Measurements from ENCODE around the gene EWSR1.

DNA sequence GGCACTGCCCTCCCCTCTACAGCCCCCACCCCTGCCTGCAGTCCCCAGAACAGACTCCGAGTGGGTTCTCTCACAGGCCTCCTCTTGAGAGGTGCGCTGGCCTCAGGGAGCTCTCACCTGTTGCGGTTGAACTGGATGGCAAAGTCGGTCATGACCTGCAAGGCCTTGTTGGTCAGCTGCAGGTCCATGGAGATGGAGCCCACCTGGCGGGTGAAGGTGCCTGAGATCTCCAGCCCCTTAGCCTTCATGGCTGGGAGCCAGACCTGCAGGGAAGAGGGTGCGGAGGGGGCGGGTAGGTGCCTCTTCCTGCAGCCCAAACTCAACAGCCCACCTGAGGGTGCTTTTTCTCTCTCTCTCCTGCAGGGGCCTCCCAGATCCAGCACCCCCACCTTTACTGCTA lies 66.1 kb downstream of the EWSR1 start:
- TF ChIP-seq, protein P1, sequence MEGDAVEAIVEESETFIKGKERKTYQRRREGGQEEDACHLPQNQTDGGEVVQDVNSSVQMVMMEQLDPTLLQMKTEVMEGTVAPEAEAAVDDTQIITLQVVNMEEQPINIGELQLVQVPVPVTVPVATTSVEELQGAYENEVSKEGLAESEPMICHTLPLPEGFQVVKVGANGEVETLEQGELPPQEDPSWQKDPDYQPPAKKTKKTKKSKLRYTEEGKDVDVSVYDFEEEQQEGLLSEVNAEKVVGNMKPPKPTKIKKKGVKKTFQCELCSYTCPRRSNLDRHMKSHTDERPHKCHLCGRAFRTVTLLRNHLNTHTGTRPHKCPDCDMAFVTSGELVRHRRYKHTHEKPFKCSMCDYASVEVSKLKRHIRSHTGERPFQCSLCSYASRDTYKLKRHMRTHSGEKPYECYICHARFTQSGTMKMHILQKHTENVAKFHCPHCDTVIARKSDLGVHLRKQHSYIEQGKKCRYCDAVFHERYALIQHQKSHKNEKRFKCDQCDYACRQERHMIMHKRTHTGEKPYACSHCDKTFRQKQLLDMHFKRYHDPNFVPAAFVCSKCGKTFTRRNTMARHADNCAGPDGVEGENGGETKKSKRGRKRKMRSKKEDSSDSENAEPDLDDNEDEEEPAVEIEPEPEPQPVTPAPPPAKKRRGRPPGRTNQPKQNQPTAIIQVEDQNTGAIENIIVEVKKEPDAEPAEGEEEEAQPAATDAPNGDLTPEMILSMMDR (conservative IDR thresholded peaks at IDR 0.05; ENCODE audit: low read depth, low read length): no peak
- TF ChIP-seq BHLHE40 (IDR thresholded peaks at IDR 0.05; ENCODE audit: low read depth, low read length) (no peak), RAD21 (IDR thresholded peaks at IDR 0.05; ENCODE audit: low read length) (no peak), POLR2A (IDR thresholded peaks at IDR 0.05; ENCODE audit: low read depth, low read length) (no peak), MXI1 (IDR thresholded peaks at IDR 0.05; ENCODE audit: borderline replicate concordance, low read depth, low read length) (no peak), MAFK (IDR thresholded peaks at IDR 0.05; ENCODE audit: low read depth, low read length) (no peak), SMC3 (IDR thresholded peaks at IDR 0.05; ENCODE audit: low read depth, low read length) (no peak)
- TF ChIP-seq, protein P2, sequence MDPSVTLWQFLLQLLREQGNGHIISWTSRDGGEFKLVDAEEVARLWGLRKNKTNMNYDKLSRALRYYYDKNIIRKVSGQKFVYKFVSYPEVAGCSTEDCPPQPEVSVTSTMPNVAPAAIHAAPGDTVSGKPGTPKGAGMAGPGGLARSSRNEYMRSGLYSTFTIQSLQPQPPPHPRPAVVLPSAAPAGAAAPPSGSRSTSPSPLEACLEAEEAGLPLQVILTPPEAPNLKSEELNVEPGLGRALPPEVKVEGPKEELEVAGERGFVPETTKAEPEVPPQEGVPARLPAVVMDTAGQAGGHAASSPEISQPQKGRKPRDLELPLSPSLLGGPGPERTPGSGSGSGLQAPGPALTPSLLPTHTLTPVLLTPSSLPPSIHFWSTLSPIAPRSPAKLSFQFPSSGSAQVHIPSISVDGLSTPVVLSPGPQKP (IDR thresholded peaks at IDR 0.05; ENCODE audit: borderline replicate concordance, low read depth, low read length): no peak

All from IMR-90 (cell line).